GM19372 (cell line): ENCODE results near the gene SMAD2.
A peak's percentile ranks its signal among the peaks of the same experiment; 100 is the strongest.
"Not testable (repeated sequence)": the region's sequence is repeated elsewhere in the genome, so short reads cannot be mapped to it uniquely, and the experiment has no call there.

Experiments
- ATAC-seq: cut with Tn5 transposase; IDR thresholded peaks from one replicate; pipeline ENCODE4 v1.9.1; 2021; ENCODE audit warnings: mild to moderate bottlenecking, low read depth, moderate library complexity; ENCODE audit not compliant: unreplicated experiment

SMAD2 gene

GRCh38 chr18:47930199-47930930 lies at the start of gene SMAD2:
SMAD2 (minus strand) TSS chr18:47930659; CDS start chr18:47896756, 33,903 bp downstream.
- peak; percentile 53 for ATAC-seq

DNA sequence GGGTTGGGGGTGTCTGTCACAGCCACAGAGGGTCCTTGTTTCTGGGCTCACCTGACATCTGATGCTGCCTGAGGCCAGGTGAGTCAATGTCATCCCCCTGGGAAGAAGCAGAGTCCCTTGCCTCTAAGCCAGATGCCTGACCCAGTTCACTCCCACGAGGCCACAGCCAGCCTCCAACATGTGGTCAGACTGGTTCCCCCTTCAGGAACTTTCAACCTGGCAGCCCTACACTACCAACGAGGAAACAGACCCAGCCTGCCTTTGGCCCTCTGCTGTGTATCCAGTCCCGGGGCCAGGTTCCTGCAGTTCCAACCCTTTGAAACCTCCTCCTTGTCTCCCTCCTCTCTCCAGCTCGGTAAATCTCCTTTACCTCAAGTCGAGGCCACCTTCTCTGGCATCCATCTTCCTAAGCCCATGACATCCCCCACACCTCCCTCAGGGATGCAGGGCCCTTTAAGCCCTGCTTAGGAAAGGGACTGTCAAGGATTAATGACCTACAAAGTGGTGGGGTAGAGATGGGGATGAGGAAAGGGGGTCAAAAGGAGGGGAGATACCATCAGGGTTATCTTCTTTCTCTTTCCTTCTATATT lies 49.2 kb upstream of the SMAD2 start:
- no peak for ATAC-seq

DNA sequence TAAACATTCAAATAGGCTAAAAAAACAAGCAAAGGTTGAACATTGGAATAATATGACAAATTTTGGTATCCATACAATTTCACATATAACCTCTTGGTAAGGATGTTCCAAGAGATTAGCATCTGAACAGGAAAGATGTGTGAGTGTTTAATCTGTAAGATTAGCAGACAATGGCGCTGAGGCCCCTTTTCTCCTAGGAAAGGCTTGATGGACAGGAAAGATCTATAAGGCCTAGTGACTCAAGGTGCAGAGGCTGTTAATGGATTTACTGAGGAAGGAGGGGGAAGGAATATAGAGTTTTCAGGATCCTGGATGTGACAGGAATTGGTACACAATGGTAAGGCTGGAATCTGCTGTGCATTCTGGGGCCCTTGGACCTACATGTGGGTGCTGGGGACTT lies 48.1 kb upstream of the SMAD2 start:
- no peak for ATAC-seq

DNA sequence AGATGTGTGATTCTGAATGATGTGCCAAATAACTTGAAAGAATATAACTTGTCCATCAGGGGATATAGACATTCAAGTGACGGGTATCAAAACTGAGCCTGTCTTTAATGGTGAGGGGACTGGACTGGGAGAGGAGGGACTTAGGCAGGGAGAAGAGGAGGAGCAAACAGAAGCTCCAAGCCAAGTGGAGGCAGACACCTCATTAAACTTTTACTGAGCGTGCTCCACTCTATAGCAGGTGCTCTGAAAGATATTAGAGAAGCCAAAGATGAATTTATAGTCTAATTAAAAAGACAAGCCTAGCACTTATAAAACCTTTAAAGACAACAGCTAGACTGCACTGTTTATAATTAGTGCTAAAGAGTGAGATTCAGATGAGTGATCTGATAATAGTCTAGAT lies 47.7 kb upstream of the SMAD2 start:
- ATAC-seq = no peak

DNA sequence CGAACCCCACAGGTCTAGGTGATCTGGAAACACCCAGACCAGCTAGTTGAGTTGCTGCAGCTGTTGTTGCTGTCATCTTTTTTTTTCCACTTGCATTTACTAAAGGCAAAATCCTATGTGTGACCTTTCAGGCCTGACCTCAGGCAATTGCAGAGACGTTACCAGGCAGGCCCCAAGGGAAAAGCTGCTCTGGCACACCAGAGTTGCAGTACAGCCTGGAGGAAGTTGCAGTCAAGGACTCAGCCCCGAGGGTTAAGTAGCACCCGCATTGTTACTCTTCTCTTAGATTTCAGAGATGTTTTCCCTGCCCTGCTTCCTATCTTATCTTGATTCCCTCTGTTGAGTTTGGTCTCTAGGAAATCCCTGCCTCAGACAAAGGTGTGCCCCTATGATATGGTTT lies 45.2 kb upstream of the SMAD2 start:
- ATAC-seq = no peak

- no peak for ATAC-seq
Observed at GRCh38 chr18:47975105-47975504, 44.6 kb upstream of the SMAD2 start.

DNA sequence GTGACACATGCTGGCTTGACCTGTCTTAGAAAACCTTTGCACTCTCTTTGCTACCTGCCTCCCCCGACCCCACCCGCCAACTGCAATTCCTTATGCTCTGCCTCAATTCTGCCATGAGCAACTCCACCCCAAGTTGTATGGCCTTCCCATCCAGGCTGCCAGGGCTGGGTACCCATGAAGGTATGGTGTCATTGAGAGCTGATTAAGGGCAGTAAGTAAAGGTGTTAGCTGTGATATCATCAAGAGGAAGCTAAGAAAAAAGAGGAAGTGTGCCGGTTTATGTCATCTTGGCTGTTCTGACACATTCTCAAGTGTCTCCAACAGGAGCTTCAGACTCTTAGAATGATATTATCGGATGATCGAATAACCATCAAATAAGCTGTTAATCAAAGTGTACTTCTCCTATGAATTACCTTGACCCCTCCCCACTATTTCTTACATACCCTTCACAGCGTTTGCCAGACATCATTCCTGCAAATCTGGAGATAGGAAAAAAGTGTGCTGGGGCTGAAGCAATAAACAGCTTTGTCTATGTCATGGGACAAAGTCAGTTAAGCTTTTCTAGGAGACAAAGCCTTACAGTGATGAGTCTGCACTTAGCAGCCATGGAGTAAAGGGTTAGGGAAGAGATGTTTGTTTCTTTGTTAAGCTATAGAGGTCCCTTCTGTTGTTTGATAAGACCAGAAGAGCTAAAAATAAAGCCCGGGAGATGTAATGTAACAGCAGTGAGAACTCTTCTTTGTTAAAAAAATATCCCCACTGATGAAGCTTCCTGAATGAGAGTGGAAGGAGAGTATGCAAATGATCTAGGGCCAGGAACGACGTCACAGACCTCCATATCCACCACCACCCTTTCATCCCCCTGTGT lies 40.4 kb upstream of the SMAD2 start:
- ATAC-seq = peak; percentile 70

- no peak for ATAC-seq
Observed at GRCh38 chr18:47969816-47970215, 39.4 kb upstream of the SMAD2 start.

DNA sequence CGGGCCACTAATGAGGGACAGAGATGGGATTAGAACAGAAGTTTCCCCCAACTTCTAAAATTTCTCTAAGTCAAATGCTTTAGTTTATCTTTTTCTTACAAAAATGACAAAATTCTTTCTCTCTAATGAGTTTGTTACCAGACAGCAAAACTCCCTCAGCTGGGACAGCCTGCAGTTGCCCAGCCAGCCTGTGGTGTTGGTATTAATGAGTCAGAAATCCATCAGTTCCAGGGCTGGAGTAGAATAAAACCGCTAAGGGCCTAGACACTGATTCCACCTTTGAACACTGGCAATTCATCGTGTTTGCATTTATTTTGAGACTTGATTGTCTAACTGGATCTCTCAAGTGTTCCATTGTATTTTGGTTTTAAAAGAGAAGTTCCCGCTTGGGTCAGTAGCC lies 38.3 kb upstream of the SMAD2 start:
- no peak for ATAC-seq

DNA sequence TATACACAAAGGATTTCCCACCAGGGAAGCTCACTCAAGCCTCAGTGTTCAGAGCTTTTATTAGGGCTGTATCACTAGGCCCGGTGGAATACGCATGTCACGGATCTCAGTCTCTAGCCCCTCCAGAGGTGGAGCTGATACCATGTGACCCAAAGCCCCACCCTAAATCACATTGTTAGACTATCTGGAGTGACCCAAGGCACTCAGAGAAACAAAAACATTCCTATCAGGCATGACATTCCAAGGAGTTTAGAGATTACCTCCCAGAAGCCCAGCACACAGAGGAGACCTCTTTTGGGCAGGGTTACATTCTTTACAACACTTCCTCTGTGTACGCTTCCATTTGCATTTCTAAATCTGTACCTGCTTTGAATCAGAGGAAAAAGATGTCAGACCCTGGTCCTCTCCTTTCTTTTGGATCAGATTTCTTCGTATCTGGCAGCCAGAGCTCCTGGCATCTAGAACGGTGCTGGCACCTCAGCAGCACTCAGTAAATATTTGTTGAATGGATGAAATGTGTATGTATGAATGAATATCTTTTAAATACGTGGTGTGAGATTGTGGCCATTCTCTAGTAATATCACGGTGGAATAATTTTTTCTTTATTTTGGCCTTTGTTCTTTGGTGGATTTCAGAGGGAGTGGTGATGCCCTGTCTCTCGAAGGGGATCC lies 37.7 kb upstream of the SMAD2 start:
- no peak for ATAC-seq

GRCh38 chr18:47964053-47964452 lies 33.6 kb upstream of the SMAD2 start:
- ATAC-seq = no peak

DNA sequence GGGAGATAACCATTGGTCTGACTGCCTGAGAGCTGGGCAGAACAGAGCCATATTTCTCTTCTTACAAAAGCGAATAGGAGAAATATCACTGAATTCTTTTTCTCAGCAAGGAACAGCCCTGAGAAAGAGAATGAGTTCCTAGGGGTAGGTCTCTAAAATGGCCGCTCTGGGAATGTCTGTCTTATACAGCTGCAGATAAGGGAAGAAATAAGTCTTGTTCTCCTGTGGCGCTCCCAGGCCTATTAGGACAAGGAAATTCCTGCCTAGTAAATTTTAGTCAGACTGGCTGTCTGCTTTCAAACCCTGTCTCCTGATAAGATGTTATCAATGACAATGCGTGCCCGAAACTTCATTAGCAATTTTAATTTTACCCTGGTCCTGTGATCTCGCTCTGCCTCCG lies 30.5 kb upstream of the SMAD2 start:
- ATAC-seq = not testable (repeated sequence)

GRCh38 chr18:47953471-47953931 lies 23.0 kb upstream of the SMAD2 start:
- peak; percentile 94 for ATAC-seq

DNA sequence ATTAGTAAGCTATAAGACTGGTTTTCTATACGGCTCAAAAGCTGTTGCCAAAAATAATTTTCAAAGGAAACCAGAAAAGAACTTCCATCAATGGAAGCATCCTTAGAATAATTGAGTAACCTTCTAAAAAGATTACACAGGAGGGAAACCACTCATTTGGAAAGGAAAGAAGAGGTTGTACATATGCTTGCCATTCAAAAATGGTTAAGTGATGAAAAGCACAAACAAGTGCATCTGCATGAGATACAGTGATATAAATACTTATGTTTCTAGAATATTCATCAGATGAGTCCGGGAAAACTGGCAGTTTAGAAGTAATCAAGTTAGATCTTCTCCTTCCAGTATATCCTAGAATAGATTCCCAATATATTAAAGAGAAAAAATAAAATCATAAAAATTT lies 20.1 kb upstream of the SMAD2 start:
- ATAC-seq = no peak

- ATAC-seq = no peak
Observed at GRCh38 chr18:47949202-47949601, 18.7 kb upstream of the SMAD2 start.

DNA sequence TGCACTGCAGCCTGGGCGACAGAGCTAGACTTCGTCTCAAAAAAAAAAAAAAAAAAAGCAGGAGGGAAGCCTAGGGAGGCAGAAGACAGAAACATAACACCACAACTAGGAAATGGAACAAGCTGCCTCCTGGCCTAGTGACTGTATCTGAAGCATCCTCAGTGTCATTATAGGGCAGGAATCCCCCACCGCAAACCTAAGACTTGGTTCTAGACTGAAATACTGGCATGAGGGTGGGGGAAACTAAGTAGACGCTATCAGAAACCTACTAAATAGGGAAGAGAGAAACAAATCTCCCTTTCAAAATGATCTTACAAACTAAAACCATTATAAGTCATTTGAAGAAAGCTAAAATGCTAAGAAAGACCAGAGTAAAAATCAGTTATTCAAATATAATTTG lies 16.4 kb upstream of the SMAD2 start:
- ATAC-seq = no peak

- ATAC-seq = no peak
Observed at GRCh38 chr18:47944972-47945852, 14.8 kb upstream of the SMAD2 start.

DNA sequence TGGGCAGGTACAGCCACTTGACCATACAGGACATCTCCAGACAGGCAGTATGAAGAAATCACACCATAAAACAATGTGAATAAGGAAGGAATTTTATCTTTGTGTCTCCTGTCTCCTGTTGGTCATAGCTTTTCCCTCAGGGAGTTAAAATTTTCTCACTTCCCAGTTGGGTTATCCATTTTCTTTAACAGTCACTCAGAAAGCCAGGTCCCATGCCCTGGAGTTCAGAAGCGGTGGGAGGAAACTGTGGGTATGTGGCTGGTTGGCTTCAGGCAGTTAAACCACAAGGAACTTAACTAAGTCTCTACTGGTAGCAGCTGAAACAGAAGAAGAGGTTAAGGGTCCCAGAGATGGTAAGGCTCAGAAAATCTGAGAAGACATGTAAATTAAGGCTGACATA lies 6.5 kb upstream of the SMAD2 start:
- ATAC-seq = no peak

DNA sequence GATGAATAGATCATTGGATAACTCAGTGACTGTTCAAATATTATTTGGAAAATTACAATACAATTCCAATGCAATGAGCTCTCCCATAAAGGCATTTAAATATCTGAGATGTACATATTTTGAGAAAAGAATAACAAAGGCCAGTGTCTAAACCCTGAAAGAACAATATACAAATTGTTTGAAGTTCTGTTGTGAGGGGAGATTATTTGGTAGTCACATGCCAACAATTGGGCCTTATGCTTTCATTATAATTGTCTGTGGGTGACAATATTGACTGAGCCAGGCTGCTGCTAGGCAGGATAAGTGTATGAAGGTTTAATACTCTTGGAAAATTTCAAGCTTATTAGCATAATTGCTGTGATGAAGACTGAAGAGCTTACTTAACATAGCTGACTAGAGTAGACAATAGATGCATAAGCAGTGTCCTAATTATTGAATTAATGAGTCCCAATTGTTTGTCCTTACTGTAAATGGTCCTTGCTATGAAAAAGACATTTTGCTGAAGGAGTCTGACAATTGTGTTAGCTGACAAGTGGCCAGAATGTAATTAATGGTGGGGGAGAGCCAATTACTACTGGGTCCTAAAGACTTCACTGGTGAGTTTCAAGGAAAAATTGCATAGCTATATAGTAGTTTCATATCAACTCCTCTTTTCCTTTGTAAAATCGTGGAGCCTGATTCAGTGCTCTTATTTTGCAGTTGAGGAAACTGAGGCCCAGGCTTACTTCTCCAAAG lies 5.0 kb upstream of the SMAD2 start:
- no peak for ATAC-seq
